22Rv1 (cell line): ENCODE results near the gene GPR148.

ENCODE experiments used
- ZFX ChIP-seq: fragments of 450-650 bp; IDR thresholded peaks from 2 replicates; pipeline ENCODE4 v1.6.1; 2017; ENCODE audit warnings: antibody characterized with exemption, borderline replicate concordance
- TF ChIP-seq, protein P1 (sequence below): fragments of 450-650 bp; IDR thresholded peaks from 2 replicates; pipeline ENCODE4 v1.5.1; 2017; ENCODE audit warnings: mild to moderate bottlenecking

DNA sequence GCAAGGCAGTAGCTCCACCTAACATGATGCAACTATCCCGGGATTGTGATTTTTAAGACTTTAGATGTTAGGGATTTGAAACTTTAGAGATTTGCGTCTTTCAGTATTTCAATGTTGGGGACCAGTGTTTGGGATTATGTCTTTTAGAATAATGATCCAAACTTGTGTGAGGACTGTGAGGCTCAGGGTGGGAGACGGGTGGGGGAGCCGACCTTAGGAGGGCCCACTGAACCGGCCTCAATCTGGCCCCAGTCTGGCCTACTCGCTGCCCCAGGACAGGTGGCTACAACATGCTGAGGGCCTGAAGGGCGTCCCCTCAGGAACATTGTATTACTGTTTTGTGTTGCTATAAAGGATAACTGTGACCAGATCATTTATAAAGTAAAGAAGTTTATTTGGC is 37.2 kb downstream of the GPR148 start:
- TF ChIP-seq, protein P1, sequence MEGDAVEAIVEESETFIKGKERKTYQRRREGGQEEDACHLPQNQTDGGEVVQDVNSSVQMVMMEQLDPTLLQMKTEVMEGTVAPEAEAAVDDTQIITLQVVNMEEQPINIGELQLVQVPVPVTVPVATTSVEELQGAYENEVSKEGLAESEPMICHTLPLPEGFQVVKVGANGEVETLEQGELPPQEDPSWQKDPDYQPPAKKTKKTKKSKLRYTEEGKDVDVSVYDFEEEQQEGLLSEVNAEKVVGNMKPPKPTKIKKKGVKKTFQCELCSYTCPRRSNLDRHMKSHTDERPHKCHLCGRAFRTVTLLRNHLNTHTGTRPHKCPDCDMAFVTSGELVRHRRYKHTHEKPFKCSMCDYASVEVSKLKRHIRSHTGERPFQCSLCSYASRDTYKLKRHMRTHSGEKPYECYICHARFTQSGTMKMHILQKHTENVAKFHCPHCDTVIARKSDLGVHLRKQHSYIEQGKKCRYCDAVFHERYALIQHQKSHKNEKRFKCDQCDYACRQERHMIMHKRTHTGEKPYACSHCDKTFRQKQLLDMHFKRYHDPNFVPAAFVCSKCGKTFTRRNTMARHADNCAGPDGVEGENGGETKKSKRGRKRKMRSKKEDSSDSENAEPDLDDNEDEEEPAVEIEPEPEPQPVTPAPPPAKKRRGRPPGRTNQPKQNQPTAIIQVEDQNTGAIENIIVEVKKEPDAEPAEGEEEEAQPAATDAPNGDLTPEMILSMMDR, result no peak
- TF ChIP-seq ZFX, result no peak
